Smooth muscle cell (in vitro differentiated cells): ENCODE results near the gene TSPAN9. TPM values are rescaled to one million over a fixed set of nuclear protein-coding genes. Genes with fewer than 3 reads are reported as not detected.

Experiments used
- DNase-seq: peaks from one replicate; lab custom pipeline; 2025; ENCODE audit not compliant: unreplicated experiment; lab: John Stamatoyannopoulos, UW
- H2AFZ ChIP-seq: fragments of 200-600 bp; sonication (generic); 2 replicates; pipeline ENCODE4 v1.6.0; 2016; ENCODE audit warnings: antibody characterized with exemption, low read depth, mild to moderate bottlenecking
- H3F3A ChIP-seq: fragments of 200-600 bp; sonication (generic); 2 replicates; pipeline ENCODE4 v1.6.0; 2017; ENCODE audit warnings: antibody characterized with exemption, low read depth
- H3K27ac ChIP-seq: fragments of 200-600 bp; sonication (generic); 2 replicates; pipeline ENCODE4 v1.5.1; 2016; ENCODE audit warnings: low read depth, mild to moderate bottlenecking
- H3K27me3 ChIP-seq: fragments of 200-600 bp; sonication (generic); 2 replicates; pipeline ENCODE4 v1.6.1; 2016; ENCODE audit warnings: low read depth, mild to moderate bottlenecking
- H3K36me3 ChIP-seq: fragments of 200-600 bp; sonication (generic); 2 replicates; pipeline ENCODE4 v1.5.1; 2016; ENCODE audit warnings: low read depth
- H3K4me1 ChIP-seq: fragments of 200-600 bp; sonication (generic); 2 replicates; pipeline ENCODE4 v1.5.1; 2016; ENCODE audit warnings: low read depth
- H3K4me2 ChIP-seq: fragments of 200-600 bp; sonication (generic); 2 replicates; pipeline ENCODE4 v1.6.0; 2016; ENCODE audit warnings: mild to moderate bottlenecking
- H3K4me3 ChIP-seq: fragments of 200-600 bp; sonication (generic); 2 replicates; pipeline ENCODE4 v1.5.1; 2016; ENCODE audit warnings: mild to moderate bottlenecking
- H3K79me2 ChIP-seq: fragments of 200-600 bp; sonication (generic); 2 replicates; pipeline ENCODE4 v1.6.0; 2016; ENCODE audit warnings: low read depth, mild to moderate bottlenecking
- H3K9ac ChIP-seq: fragments of 200-600 bp; sonication (generic); 2 replicates; pipeline ENCODE4 v1.6.0; 2016; ENCODE audit warnings: low read depth
- H3K9me3 ChIP-seq: fragments of 200-600 bp; sonication (generic); replicated peaks from 2 replicates; pipeline ENCODE4 v1.5.1; 2016; ENCODE audit warnings: low read depth
- H4K20me1 ChIP-seq: fragments of 200-600 bp; sonication (generic); 2 replicates; pipeline ENCODE4 v1.6.0; 2016; ENCODE audit warnings: low read depth
- WGBS: methylation state at CpG from one replicate; pipeline ENCODE4 v1.1.7; 2016; ENCODE audit warnings: low lambda C conversion rate; 5-methylcytosine and 5-hydroxymethylcytosine counted together
- polyA plus RNA-seq: library from polyadenylated mRNA; unstranded; fragments of >200 nt; fragmentation: Nextera tagmentation; extraction: Ambion mirVana; gene quantifications from 2 replicates; pipeline ENCODE4 v1.2.1, GENCODE V29; 2016
- total RNA-seq: library from RNA; depleted of rRNA; stranded (reverse); fragments of >200 nt; gene quantifications from 2 replicates; pipeline ENCODE4 v1.2.3, GENCODE V29; 2014
- TF ChIP-seq, protein P1 (sequence below): fragments of 200-600 bp; sonication (generic); IDR thresholded peaks from 2 replicates; pipeline ENCODE4 v1.5.1; 2017; ENCODE audit warnings: borderline replicate concordance, mild to moderate bottlenecking, antibody characterized with exemption; ENCODE audit not compliant: insufficient read depth, poor library complexity, severe bottlenecking

TSPAN9 gene
- total and polyA plus RNA-seq, 2 experiments from 2014 or later: 17.7 to 29.8 TPM

DNA sequence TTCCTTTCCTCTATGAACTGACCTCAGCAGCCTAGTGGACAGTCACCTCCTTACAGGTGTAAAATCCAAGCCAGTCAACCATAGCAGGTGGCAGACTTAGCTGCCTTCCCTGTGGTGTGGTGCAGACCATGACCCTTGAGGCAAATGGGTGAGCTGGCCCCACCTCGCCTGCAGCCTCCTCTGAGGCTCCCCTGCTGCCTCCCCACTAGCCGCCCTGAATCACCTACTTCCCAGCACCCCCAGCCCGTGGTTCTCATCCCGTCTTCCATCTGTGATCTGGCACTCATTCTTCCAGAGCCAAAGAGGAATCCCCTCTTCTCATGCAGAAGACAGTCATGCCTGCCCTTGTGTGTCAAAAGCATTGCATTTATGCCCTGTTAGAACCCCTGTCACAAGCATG is 34.4 kb upstream of the TSPAN9 start:
- DNase-seq: no peak
- 93% methylated on average over 4 of the region's 4 CpGs for WGBS
- Histone ChIP-seq H3F3A (no peaks in the 10 kb centered on the region), H4K20me1 (no peaks in the 10 kb centered on the region), H3K79me2 (no peaks in the 10 kb centered on the region), H3K27me3 (no peaks in the 10 kb centered on the region), H3K9me3 (no peaks in the 10 kb centered on the region), H3K4me2 (no peak overlapping the region), H3K4me3 (no peak overlapping the region), H3K27ac (no peak overlapping the region), H2AFZ (no peak overlapping the region), H3K9ac (no peak overlapping the region), H3K4me1 (no peaks in the 10 kb centered on the region), H3K36me3 (no peaks in the 10 kb centered on the region)
- TF ChIP-seq, protein P1, sequence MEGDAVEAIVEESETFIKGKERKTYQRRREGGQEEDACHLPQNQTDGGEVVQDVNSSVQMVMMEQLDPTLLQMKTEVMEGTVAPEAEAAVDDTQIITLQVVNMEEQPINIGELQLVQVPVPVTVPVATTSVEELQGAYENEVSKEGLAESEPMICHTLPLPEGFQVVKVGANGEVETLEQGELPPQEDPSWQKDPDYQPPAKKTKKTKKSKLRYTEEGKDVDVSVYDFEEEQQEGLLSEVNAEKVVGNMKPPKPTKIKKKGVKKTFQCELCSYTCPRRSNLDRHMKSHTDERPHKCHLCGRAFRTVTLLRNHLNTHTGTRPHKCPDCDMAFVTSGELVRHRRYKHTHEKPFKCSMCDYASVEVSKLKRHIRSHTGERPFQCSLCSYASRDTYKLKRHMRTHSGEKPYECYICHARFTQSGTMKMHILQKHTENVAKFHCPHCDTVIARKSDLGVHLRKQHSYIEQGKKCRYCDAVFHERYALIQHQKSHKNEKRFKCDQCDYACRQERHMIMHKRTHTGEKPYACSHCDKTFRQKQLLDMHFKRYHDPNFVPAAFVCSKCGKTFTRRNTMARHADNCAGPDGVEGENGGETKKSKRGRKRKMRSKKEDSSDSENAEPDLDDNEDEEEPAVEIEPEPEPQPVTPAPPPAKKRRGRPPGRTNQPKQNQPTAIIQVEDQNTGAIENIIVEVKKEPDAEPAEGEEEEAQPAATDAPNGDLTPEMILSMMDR: no peak

DNA sequence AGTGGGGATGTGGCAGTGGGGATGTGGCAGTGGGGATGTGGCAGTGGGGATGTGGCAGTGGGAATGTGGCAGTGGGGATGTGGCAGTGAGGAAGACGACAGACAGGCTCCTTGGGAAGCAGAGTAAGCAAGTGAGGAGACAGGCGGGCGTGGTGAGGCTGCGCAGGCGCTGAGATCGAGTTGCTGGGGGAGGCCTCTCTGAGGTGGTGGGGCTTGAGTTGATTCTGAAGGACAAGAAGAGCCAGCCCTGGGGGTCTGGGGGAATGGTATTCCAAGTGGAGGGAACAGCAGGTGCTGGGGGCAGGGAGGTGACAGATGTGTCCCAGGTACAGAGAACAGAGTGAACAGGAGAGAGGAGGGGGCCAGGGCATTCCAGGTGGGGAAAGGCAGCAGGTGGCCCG is 33.8 kb upstream of the TSPAN9 start:
- no peak overlapping the region for H3K9ac ChIP-seq
- no peak overlapping the region for H2AFZ ChIP-seq
- H3F3A ChIP-seq: no peaks in the 10 kb centered on the region
- WGBS: 97% methylated on average over 7 of the region's 7 CpGs
- H4K20me1 ChIP-seq: no peaks in the 10 kb centered on the region
- H3K9me3 ChIP-seq: no peaks in the 10 kb centered on the region
- H3K27me3 ChIP-seq: no peaks in the 10 kb centered on the region
- no peaks in the 10 kb centered on the region for H3K36me3 ChIP-seq
- TF ChIP-seq, protein P1: no peak
- H3K27ac ChIP-seq: no peak overlapping the region
- H3K4me1 ChIP-seq: no peaks in the 10 kb centered on the region
- DNase-seq: no peak
- no peak overlapping the region for H3K4me2 ChIP-seq
- no peak overlapping the region for H3K4me3 ChIP-seq
- H3K79me2 ChIP-seq: no peaks in the 10 kb centered on the region

DNA sequence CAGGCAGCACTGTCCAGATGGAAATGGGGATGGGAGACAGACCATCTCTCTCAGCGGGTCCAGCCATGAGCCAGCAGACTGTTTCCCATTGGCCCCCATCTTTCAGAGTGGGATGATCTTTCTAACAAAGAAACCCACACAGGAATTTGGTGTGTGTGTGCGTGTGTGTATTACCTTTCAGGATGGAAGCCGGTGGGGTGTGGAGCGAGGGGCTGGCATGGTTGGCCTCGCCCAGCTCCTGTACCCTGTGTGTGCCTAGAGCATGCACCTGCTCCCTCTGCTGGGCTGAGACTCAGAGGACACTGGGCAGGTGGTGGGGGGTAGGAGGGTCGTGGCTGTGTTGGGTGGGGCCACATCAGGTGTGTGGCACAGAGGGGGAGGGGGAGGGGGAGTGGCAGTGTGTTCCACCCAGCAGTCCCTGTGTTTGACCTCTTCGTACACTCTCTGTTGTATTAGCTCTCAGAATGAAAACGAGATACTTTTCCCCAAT is 33.0 kb upstream of the TSPAN9 start:
- Histone ChIP-seq H3K27me3 (no peaks in the 10 kb centered on the region), H3K9ac (no peak overlapping the region), H3K4me2 (no peak overlapping the region), H3K9me3 (no peaks in the 10 kb centered on the region), H3K4me1 (no peaks in the 10 kb centered on the region), H2AFZ (no peak overlapping the region), H3K79me2 (no peaks in the 10 kb centered on the region), H4K20me1 (no peaks in the 10 kb centered on the region), H3K36me3 (no peaks in the 10 kb centered on the region), H3F3A (no peaks in the 10 kb centered on the region), H3K4me3 (no peak overlapping the region), H3K27ac (no peak overlapping the region)
- TF ChIP-seq, protein P1: no peak
- WGBS: 88% methylated on average over 8 of the region's 8 CpGs
- DNase-seq: no peak

DNA sequence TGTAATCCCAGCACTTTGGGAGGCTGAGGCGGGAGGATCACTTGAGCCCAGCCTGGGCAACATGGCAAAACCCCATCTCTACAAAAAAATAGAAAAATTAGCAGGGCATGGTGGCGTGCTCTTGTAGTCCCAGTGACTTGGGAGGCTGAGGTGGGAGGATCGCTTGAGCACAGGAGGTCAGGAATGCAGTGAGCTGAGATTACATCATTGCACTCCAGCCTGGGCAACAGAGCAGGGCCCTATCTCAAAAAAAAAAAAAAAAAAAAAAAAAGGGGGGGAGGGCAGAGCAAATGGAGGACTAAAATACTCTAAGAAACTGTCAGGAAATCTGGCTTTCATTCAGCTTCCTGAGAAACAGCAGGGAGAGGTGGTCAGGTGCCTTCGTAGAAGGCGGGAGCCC is 31.7 kb upstream of the TSPAN9 start:
- H3K4me1 ChIP-seq: no peaks in the 10 kb centered on the region
- TF ChIP-seq, protein P1: no peak
- no peak overlapping the region for H3K9ac ChIP-seq
- no peaks in the 10 kb centered on the region for H3K27me3 ChIP-seq
- H3K9me3 ChIP-seq: no peaks in the 10 kb centered on the region
- H3K79me2 ChIP-seq: no peaks in the 10 kb centered on the region
- no peaks in the 10 kb centered on the region for H4K20me1 ChIP-seq
- H3F3A ChIP-seq: no peaks in the 10 kb centered on the region
- DNase-seq: no peak
- no peak overlapping the region for H3K4me2 ChIP-seq
- no peak overlapping the region for H2AFZ ChIP-seq
- no peak overlapping the region for H3K27ac ChIP-seq
- H3K4me3 ChIP-seq: no peak overlapping the region
- no peaks in the 10 kb centered on the region for H3K36me3 ChIP-seq
- 97% methylated on average over 5 of the region's 5 CpGs for WGBS
